GM21528 (cell line): Measurements from ENCODE around the gene BPHL.
A peak's percentile ranks its signal among the peaks of the same experiment; 100 is the strongest.
"Not testable (repeated sequence)": the region's sequence is repeated elsewhere in the genome, so short reads cannot be mapped to it uniquely, and the experiment has no call there.

Experiments used
- ATAC-seq: cut with Tn5 transposase; IDR thresholded peaks from one replicate; pipeline ENCODE4 v1.9.1; 2021; ENCODE audit warnings: mild to moderate bottlenecking, moderate library complexity; ENCODE audit not compliant: unreplicated experiment, low FRiP score

BPHL gene

DNA sequence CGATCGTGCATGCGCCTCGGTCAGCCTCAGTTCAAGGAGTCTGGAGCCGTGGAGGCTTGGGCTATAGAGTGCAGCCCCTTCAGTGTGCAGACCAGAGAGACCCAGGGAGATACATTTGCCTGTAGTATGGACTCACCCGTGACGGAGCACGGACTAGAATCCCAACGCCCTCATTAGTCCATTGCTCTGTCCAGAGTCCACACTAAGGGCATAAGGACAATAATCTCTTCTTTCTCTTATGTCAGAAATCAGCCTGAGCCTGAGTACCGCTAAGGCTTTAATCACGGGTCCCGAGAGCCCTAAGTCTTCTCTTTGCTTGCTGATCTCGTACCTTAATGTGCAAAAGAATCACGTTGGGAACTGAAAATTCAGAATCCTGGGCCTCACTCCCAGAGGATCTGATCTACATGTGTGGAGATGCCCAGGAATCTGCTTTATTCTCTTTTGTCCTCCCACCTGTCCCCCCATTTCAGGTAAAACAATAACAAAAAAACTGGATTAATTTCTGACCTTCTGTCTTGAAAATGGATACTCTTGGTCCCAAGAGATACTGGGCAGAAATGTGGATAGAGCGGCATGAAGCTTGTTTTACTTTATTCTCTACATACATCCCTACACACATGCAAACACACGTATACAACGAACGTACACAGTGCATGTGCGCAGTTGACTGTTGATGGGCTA is 671 bp downstream of the BPHL start:
- ATAC-seq = peak; percentile 47

- no peak for ATAC-seq
Observed at GRCh38 chr6:3120765-3121089, 2.2 kb downstream of the BPHL start.

- ATAC-seq = no peak
Observed at GRCh38 chr6:3122823-3123182, 4.3 kb downstream of the BPHL start.

- no peak for ATAC-seq
Observed at GRCh38 chr6:3124667-3125066, 6.2 kb downstream of the BPHL start.

- no peak for ATAC-seq
Observed at GRCh38 chr6:3125815-3126214, 7.3 kb downstream of the BPHL start.

DNA sequence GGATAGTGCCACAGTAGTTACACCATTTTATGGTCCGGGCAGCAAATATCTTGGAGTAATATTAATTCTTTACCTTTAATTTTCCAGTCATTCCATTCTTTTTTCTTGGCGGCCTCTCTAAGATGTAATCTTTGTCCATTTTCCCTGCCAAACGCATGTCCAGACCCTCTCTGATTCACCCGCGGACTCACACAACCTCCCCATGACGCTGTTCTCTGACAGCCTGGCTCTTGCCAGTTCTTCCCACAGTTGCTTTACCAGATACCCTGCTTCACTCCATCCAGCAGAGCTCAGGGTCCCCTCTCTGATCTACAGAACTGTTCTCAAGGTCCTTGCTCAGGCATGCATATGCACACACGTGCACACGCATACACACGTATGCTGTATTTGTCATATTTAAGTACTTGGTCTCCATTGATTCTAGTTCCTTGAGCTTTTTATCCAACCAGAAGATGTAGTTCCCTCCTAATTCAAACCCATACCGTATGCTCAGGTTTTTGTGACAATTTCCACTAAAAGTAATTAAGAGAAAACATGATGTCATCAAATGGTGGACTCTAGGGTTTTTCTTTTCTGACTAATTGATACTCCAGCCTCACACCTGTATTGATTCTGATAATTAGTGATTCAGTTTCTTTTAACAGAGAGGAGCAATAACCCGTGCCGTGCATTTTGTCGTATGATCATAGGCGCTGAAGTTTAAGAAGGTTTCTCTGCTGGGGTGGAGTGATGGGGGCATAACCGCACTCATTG is 10.0 kb downstream of the BPHL start:
- ATAC-seq = no peak

DNA sequence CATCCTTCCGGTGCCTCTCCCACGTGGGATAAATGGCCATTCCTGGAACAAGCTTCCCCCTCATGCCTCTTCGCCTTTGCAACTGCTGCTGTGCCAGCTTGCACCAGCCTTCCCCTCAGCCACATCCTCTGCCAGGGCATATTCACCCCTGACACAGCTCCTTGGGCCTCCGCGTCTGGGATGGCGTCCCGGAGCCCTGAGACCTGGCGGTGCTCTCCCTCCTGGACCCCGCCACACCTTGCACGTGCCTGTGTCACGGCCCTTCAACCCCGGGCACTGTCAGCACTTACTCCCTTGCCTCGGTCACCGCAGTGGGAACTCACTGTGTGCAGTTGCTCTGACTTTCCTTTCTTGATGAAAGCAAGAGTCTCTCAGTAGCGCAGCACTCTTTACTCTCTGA is 13.2 kb downstream of the BPHL start:
- no peak for ATAC-seq

DNA sequence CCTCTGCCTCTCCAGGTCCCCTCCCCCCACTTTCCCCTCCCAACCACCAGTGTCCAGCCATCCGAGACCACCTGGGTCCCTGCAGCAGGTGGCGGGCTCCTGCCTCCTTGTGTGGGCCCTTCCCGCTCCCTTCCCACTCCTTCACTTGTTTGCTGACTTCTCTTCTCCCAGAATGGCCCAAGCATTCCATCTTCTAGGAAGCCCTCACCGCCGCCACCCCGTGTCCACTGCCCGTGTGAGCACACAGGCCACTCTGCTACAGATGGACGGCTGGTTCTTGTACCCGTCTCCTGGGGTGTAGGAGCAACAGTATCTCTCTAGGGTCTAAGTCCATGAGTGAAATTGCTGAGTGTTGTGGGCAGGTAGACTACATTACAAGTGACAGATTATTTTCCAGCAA is 15.0 kb downstream of the BPHL start:
- no peak for ATAC-seq

DNA sequence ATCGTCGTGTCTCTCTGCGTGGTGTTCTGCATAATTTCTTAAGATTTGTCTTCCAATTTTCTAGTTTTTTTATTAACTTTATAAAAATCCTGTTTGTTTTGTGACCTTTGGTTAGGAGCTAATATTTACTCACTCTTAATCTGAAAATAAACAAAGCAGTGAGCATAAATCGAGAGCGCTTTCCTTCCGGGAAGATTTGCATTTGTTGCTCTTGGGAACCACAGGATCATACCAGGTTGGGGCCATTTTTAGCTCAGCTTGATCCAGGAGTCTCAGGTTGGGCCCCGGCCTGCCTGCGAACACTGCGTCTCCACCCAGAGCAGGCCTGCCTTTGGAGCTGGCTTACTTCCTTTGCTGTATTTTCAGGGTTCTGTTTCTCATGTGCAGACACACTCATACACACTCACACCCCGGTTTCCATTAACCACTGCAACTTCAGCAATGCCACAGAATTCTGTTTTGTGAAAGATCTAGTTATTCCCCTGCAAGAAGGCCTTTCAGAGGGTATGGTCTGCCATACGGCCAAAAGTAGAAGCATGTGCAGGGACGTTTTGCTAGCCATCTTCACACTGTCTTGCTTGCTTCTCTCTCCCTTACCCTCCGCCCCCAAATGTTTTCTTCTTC is 17.3 kb downstream of the BPHL start:
- no peak for ATAC-seq

GRCh38 chr6:3136292-3137011 is 17.9 kb downstream of the BPHL start:
- no peak for ATAC-seq

GRCh38 chr6:3137057-3137777 is 18.7 kb downstream of the BPHL start:
- no peak for ATAC-seq

DNA sequence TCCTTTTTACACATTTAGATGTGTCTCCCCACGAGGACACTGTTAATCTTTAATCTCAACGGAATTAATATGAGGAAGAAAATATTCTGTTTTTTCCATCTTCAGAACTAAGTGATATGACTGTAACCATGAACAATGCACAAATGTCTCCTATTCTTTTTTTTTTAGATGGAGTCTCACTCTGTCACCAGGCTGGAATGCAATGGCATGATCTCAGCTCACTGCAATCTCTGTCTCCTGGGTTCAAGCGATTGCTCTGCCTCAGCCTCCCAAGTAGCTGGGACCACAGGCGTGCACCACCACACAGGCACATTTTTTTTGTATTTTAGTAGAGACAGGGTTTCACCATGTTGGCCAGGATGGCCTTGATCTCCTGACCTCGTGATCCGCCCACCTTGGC is 19.4 kb downstream of the BPHL start:
- ATAC-seq = not testable (repeated sequence)

- no peak for ATAC-seq
Observed at GRCh38 chr6:3138341-3138740, 19.8 kb downstream of the BPHL start.

GRCh38 chr6:3139090-3139903 is 20.8 kb downstream of the BPHL start:
- ATAC-seq = no peak

DNA sequence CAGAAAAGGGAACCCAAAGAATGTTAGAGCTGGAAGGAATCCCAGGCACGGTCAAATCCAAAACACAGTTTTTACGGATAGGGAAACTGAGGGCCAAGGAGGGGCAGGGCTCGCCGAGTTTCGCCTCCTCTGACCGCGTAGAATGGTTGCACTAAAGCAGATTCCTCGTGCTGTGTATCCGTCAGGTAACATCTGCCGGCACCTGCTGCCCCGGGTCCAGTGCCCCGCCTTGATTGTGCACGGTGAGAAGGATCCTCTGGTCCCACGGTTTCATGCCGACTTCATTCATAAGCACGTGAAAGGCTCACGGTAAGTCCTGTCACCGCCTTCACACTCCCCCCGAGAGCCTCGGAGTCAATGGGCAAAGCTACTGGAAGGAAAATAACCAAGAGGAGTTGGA is 21.7 kb downstream of the BPHL start:
- no peak for ATAC-seq

GRCh38 chr6:3142536-3142935 is 24.0 kb downstream of the BPHL start:
- no peak for ATAC-seq

DNA sequence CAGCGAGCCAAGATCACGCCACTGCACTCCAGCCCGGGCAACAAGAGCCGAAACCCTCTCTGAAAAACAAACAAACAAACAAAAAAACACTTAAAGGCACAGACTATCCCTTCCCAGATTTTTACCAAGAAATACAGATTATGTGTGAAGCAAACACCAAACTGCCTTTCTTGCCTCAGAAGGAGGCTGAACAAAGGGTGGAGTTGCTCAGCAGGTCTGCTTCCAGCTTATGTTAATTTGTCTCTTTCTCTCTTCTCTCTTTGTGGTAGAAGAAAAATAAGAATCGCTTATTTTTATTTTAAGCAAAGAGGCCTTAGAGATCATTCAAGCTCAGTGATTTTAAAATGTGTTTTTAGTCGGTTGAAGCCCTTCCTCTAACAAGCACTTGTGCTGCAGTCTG is 24.6 kb downstream of the BPHL start:
- no peak for ATAC-seq

DNA sequence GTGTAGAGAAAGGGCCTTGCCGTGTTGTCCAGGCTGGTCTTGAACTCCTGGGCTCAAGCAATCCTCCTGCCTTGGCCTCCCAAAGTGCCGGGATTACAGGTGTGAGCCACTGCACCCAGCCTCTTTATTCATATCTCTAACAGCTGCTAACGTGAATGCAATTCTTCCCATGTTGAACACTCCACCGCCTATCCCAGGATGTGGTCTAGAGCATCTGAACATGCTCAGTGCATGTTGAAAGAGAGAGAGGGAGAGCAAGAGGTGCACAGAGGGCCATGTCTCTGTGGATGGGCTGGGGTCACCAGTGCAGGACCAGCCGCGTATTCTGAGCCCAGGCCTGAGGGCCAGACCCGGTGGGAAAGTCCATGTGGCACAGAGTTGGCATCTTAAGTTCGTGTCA is 26.1 kb downstream of the BPHL start:
- no peak for ATAC-seq

DNA sequence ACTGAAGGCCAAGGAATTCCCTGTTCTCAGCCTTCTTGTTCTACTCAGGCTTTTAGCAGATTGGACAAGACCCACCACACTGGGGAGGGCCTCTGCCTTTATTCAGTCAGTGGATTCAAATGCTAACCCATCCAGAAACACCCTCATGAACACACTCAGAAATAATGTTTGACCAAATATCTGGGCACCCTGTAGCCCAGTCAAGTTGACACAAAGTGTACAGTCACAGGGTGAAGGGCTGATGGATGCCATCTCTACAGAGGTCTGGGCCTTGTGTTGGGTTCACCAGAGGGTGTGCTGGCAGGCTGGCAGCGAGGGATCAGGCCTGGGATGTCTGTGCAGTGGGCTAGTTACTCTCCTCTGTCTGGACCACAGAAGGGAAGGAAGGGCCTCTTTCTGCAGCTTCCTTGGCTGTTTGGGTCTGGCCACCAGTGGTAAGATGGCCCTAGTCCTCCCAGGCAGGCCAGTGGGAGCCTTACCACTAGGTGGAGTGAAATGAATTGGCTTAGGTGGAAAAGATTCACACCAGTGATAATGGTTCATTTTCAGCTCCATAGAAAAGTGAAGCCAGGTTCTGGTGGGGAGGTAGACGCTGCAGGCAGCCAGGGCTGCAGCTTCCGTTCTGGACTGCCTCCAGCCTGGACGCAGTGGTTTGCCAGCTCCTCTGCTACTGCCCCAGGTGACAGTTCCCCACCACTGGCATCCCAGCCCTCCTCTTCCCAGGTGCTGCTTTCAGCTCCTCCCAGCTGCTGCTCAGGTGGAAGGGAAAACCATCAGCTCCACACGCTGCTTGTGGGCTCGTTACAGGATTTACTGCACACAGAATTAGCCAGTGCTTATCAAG is 29.6 kb downstream of the BPHL start:
- no peak for ATAC-seq
